Measurements from ENCODE around the gene IFNL1.

GRCh38 chr19:39315933-39316332 lies 19.7 kb downstream of the IFNL1 start:
- no peak for TF ChIP-seq ZFX (IDR thresholded peaks at IDR 0.05; ENCODE audit: borderline replicate concordance)
- no peak for TF ChIP-seq CTCF (IDR thresholded peaks at IDR 0.05)
